Kidney capillary endothelial cell (primary cell): ENCODE results near the gene SPAST.
"Not testable (repeated sequence)": the region's sequence is repeated elsewhere in the genome, so short reads cannot be mapped to it uniquely, and the experiment has no call there.

ENCODE experiments used
- DNase-seq: peaks from one replicate; pipeline ENCODE4 v3.0.0-alpha.2; 2018; ENCODE audit warnings: low spot score

Gene SPAST

DNA sequence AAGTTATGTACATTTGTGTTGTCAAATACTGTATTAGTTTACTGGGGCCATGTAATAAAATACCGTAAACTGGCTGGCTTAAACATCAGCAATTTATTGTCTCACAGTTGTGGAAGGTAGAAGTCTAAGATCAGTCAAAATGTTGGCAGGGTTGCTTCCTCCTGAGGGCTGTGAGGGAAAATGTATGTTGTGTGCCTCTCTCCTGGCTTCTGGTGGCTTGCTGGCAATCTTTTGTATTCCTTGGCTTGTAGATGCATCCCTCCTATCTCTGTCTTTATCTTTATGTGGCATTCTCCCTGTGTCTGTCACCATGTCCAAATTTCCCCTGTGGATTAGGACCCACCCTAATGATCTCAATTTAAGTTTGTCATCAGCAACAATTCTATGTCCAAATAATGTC, 65.3 kb downstream of the SPAST start:
- DNase-seq, result no peak

DNA sequence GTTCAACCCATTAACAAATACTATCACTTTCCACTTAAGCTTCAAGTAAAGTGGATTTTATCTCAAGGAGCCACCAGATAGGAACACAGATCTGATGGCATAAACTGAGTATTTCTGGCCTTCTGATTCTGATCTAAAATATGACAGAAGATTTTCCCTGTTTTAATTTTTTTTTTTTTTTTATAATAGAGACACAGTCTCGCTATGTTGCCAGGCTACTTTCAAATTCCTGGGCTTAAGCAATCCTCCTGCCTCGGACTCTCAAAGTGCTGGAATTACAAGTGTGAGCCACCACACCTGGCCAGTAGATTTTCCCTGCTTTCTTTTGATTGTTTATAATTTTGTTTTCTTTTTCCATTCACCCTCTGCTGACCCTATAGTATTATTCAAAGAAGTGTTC, 65.7 kb downstream of the SPAST start:
- no peak for DNase-seq

DNA sequence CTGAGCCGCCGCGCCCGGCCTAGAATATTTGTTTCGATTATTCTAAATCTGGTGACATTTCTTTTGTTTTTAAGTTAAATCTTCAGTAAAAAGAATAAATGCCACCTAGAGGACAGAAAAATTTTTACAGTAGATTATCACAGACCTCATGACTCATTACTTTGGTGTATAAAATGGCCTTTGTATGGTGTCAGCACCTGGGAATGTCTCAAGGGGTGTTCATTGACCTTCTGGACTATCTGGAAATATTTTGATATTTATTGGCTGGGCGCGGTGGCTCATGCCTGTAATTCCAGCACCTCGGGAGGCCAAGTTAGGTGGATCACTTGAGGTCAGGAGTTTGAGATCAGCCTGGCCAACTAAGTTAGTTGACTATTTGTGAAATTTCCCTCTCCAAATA, 72.1 kb downstream of the SPAST start:
- peak; percentile 70 for DNase-seq

DNA sequence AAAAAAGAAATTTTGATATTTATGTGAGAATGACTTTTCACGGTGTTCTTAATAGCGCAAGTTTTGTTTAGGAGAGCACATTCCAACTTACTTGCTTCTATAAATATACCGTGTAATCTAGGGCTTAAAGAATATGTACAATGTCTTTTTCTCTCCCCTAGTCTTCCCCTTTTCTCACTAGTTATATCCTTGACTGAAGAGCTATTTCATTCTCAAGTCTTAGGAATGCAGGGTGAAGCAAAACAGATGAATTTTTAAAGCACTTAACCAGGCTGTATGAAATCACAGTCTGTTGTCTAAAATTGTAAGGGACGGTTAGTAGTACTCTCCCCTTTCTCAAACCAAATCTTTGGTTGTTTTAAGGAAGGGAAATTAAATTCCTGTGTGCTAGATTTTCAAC, 72.7 kb downstream of the SPAST start:
- DNase-seq, result no peak

DNA sequence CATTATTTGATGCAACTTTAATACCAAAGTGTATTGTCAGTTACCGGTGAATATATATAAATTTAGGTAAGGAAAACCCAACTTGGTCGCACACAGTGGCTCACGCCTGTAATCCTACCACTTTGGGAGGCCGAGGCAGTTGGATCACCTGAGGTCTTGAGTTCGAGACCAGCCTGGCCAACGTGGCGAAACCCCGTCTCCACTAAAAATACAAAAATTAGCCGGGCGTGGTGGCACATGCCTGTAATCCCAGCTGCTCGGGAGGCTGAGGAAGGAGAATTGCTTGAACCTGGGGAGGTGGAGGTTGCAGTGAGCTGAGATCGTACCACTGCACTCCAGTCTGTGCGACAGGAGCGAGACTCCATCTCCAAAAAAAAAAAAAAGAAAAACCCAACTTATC, 88.2 kb downstream of the SPAST start:
- not testable (repeated sequence) for DNase-seq

DNA sequence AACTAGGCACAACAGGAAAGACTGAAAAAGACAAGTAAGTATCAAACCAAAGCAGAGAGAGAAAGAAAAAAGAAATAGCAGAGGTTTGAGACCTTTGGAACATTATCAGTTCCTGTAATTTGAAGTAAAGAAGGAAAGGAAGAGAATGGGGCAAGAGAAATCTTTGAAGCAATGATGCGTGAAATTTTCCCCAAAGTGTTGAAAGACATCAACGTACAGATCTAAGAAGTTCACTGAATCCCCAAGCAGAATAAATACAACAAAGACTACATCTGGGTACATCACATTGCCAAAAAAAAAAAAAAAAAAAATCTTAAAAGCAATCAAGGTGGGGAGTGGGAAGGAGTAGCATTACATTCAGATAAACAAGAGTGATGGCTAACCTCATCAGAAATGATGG, 96.3 kb downstream of the SPAST start:
- DNase-seq, result no peak

DNA sequence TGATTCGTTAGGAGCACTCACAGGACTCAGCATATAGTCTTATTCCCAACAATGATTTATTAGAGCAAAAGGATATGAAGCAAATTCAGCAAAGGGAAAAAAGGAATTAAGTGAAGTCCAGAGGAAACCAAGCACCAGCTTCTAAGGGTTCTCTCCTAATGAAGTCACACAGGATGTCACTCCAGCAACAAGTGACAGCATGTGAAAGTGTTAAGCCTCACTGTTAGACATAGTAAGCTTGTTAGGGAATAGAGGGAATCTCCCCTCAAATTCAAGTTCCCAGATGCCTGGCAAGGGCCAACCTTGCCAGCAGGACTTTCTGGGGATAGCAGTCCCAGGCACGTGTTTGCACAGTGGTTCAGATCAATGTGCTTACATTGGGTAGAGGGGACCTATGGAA, 97.9 kb downstream of the SPAST start:
- no peak for DNase-seq

DNA sequence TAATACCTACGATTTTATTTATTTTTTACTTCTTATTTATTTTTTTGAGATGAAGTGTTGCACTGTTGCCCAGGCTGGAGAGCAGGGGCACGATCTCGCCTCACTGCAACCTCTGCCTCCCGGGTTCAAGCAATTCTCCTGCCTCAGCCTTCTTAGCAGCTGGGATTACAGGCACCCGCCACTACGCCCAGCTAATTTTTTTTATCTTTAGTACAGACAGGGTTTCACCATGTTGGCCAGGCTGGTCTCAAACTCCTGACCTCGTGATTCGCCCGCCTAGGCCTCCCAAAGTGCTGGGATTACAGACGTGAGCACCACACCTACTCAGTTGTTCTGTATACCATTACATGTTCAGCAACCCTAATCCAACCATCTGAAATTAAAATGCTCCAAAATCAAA, 100.9 kb downstream of the SPAST start:
- not testable (repeated sequence) for DNase-seq

DNA sequence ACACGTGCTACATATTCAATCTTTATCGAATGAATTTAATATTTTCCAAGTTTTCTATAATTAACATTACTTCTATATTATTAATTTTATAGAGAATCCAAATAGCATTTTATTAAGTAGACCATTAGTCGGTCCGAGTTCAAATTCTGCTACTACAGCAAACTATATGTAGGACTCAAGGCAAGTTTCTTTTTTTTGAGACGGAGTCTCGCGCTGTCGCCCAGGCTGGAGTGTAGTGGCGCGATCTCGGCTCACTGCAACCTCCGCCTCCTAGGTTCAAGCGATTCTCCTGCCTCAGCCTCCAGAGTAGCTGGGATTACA, 101.6 kb downstream of the SPAST start:
- DNase-seq, result peak; percentile 20

DNA sequence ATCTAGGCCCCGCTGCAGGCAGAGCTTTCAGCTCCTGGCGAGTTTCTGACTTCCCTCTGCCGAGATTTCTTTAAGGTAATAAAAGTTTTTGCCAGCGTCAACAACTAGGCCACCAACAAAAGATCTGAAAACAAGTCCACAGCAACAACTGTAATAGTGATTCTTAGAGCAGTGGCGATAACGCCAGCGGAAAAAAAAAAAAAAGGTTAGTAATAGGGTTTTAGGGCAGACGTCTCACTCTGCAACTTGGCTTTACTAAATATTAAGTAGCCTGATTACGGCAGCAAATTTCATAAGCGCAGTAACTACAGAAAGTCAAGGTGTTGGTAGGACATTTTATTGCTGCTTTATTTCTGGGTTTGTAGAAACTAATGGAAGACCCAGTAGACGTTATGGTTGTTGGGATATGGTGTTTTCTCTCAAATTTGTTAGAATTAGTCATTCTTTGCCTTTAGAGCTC, 102.8 kb downstream of the SPAST start:
- DNase-seq, result peak; percentile 10

DNA sequence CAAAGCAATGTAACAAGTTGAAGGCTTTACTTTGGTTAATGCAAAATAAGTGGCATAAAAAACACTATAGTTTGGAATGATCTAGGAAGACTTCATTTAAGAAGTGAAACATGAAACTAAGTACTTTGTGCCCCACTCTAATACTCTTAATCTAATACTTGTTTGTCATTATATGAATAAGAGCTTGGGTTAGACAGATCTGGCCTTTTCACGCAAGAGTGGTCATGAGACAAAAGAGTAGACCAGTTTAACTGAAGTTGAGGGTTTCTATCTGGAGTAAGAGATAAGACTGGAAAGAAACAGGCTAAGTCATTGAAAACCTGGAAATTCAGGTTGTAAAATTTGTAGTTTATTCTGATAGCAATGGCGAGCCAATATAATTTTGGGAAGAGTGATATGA, 105.2 kb downstream of the SPAST start:
- DNase-seq, result no peak

DNA sequence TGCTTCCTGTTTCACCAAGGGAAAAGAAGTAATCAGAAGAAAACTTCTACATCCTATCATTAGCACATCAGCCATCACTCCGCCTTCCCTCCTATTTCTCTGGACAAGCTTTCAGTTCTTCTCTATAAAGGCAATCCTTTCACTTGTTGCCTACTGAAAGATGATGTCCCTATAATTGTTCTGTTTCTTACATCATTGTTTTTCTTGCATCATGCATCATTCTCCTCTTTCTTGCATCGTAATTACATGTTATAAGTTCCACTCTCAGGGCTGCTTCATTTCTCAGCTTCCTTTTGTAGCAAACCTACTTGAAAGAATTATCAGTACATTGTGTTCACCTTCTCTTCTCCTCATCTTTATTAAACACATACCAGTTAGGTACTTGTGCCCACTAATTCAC, 109.5 kb downstream of the SPAST start:
- DNase-seq, result no peak

DNA sequence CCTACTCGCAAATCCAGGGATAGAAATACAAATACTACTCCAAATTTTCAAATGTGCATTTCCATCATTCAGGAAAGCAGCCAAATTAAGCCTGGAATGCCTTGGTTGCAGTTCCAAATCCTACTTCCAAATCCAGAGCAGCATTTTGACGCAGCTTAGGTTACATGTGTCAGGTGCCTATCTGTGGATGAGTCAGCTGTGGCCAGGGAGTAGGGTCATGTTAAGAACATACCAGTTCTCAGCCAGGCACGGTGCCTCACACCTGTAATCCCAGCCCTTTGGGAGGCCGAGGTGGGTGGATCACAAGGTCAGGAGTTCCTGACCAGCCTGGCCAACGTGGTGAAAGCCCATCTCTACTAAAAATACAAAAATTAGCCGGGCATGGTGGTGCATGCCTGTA, 119.3 kb downstream of the SPAST start:
- DNase-seq, result no peak

DNA sequence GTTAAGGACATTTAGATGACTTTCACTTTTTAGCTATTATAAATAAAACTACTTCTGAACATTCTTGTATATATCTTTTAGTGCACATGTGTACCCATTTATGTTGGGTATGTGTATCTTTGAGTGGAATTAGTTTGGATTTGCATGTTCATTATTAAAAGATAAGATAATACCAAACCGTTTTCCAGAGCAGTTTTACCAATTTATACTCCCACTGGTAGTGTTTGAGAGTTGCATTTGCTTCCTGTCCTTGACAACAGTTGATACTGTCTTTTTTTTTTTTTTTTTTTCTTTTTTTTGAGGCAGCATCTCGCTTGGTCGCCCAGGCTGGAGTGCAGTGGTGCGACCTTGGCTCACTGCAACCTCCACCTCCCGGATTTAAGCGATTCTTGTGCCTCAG, 125.7 kb downstream of the SPAST start:
- DNase-seq, result no peak

DNA sequence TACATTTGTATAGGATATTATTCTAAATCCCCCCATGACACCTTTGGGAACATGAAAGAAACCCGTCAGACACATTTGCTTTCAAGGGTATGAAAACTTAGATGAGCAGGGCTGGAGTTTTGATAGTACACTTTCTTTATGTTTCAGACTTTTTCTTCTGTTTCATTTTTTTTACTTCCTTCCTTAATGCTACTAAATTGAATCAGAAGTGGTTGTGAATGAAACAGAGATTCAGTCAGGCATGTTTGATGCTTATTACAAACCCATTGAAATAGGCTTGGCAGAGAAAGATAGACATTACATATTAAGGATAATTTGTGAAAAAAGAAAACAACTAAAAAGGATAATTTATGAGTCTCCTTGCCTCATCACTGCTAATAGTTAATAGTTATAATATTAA, 129.1 kb downstream of the SPAST start:
- DNase-seq, result no peak

DNA sequence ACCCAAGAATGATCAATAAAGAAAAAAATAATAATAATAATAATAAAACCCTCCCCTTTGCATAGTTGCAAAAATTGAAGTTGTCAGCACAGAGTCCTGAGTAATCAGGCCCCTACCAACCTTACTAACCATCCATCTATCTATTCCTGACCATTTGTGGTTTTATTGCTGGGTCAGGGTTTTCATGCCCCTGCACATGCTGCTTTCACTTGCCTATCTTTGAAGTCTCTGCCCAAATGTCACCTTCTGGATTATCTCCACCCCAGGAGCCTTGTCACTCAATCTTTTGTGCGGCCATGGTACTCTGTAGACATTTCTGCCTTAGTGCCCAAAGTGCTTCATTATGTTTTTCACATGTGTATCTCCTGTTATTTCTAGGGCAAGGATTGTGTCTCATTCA, 137.5 kb downstream of the SPAST start:
- DNase-seq, result no peak

DNA sequence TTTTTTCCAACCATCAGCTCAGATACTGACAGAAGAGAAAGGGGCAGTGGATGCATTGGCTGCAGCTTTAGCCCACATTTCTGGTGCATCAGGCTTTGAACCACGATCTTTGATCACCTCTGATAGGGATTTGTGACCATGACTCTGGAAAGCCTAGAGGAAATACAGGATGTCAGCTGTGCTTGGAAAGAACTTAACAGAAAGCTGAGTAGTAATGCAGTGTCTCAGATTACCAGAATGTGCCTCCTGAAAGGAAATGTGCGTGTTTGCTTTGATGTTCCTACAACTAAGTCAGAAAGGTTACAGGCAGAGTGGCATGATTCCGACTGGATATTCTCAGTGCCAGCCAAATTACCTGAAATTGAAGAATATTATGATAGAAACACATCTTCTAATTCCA, 140.1 kb downstream of the SPAST start:
- not testable (repeated sequence) for DNase-seq
